Activated naive CD4-positive, alpha-beta T cell treated with anti-CD3 and anti-CD28 coated beads, Interleukin-2, amount 10 ng/mL, durations not matched to agents 7 days and 5 days (primary cell): Measurements from ENCODE around the gene ANKRD66.
"Not testable (repeated sequence)": the region's sequence is repeated elsewhere in the genome, so short reads cannot be mapped to it uniquely, and the experiment has no call there.

ENCODE experiments used
- CTCF ChIA-PET: fragments of 350-600 bp; sonication (Branson Sonifier 250); formaldehyde crosslinking; loops from one replicate; lab custom pipeline; 2021; ENCODE audit warnings: antibody characterized with exemption; lab: Charles Lee
- DNase-seq: peaks from one replicate; pipeline ENCODE4 v3.0.0-alpha.2; 2020
- H3K27ac Mint-ChIP-seq: one replicate; pipeline ENCODE4 v1.8.0; 2021; ENCODE audit warnings: mild to moderate bottlenecking, moderate library complexity, mixed read lengths
- H3K27me3 Mint-ChIP-seq: one replicate; pipeline ENCODE4 v1.8.0; 2021; ENCODE audit warnings: mild to moderate bottlenecking, mixed read lengths
- H3K36me3 Mint-ChIP-seq: one replicate; pipeline ENCODE4 v1.8.0; 2021; ENCODE audit warnings: mixed read lengths
- H3K4me1 Mint-ChIP-seq: one replicate; pipeline ENCODE4 v1.8.0; 2021; ENCODE audit warnings: mixed read lengths
- H3K4me3 Mint-ChIP-seq: one replicate; pipeline ENCODE4 v1.8.0; 2021; ENCODE audit warnings: mild to moderate bottlenecking, moderate library complexity, mixed read lengths
- H3K9me3 Mint-ChIP-seq: one replicate; pipeline ENCODE4 v1.8.0; 2021; ENCODE audit warnings: mixed read lengths

ANKRD66 gene

GRCh38 chr6:46741910-46742309 is 4.8 kb upstream of the ANKRD66 start:
- no peaks in the 10 kb centered on the region for H3K9me3 Mint-ChIP-seq
- CTCF ChIA-PET, result no interaction called here
- peaks cover 13% of the 10 kb centered on the region for H3K27me3 Mint-ChIP-seq
- H3K36me3 Mint-ChIP-seq, result no peaks in the 10 kb centered on the region
- no peak overlapping the region for H3K27ac Mint-ChIP-seq
- no peak for DNase-seq
- H3K4me3 Mint-ChIP-seq, result no peak overlapping the region
- H3K4me1 Mint-ChIP-seq, result no peaks in the 10 kb centered on the region

DNA sequence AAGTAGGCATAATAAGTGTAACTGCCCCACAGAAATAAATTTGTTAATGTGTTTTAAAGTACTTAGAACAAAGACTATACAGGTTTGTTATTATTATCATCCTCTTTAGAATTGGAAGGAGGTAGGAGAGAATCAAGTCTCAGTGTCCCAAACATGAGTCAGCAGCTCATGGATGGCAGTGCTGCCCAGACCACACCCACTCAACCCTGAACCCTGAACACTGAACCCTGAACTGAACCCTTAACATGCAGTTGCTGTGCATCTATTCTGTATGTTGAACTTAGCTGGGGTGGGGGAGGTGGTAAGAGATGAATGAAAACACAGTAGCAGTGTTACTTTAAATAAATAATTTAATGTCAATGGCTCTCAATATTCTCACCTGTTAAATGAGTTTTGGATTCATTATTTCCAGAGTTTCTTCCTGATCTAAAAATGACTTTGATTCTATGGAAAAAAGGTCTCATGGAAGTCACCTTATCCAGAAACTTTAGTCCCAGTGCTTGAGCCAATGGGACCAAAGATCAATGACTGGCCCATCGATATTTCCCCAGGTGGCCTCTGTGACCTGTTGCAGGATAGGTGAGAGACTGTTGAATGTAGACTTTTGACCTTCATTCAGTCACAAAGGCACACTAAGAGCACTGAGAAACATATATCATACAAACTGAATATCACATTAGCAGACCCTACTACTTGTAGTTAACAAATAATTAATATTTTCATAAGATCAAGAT is 3.1 kb upstream of the ANKRD66 start:
- CTCF ChIA-PET, result no interaction called here
- no peak for DNase-seq
- no peaks in the 10 kb centered on the region for H3K9me3 Mint-ChIP-seq
- no peak overlapping the region for H3K27ac Mint-ChIP-seq
- no peak overlapping the region for H3K4me3 Mint-ChIP-seq
- peaks cover 3% of the 10 kb centered on the region for H3K27me3 Mint-ChIP-seq
- H3K36me3 Mint-ChIP-seq, result no peaks in the 10 kb centered on the region
- no peaks in the 10 kb centered on the region for H3K4me1 Mint-ChIP-seq

GRCh38 chr6:46744159-46744725 is 2.5 kb upstream of the ANKRD66 start:
- DNase-seq, H3K9me3 Mint-ChIP-seq, H3K4me3 Mint-ChIP-seq, H3K4me1 Mint-ChIP-seq, CTCF ChIA-PET, H3K27ac Mint-ChIP-seq, H3K36me3 Mint-ChIP-seq, H3K27me3 Mint-ChIP-seq: not testable (repeated sequence)

- CTCF ChIA-PET, result no interaction called here
- Mint-ChIP-seq H3K4me1 (no peaks in the 10 kb centered on the region), H3K27ac (no peak overlapping the region), H3K9me3 (no peaks in the 10 kb centered on the region), H3K36me3 (no peaks in the 10 kb centered on the region), H3K27me3 (peaks cover 3% of the 10 kb centered on the region), H3K4me3 (no peak overlapping the region)
- no peak for DNase-seq
Observed at GRCh38 chr6:46745973-46746372, 760 bp upstream of the ANKRD66 start.

- H3K36me3 Mint-ChIP-seq, result no peaks in the 10 kb centered on the region
- H3K27me3 Mint-ChIP-seq, result peaks cover 3% of the 10 kb centered on the region
- CTCF ChIA-PET, result no interaction called here
- no peak overlapping the region for H3K27ac Mint-ChIP-seq
- no peaks in the 10 kb centered on the region for H3K9me3 Mint-ChIP-seq
- H3K4me1 Mint-ChIP-seq, result no peaks in the 10 kb centered on the region
- no peak overlapping the region for H3K4me3 Mint-ChIP-seq
- no peak for DNase-seq
Observed at GRCh38 chr6:46748940-46749503, 2.3 kb downstream of the ANKRD66 start.

GRCh38 chr6:46749731-46750130 is 3.0 kb downstream of the ANKRD66 start:
- Mint-ChIP-seq H3K4me1 (no peaks in the 10 kb centered on the region), H3K9me3 (no peaks in the 10 kb centered on the region), H3K36me3 (no peaks in the 10 kb centered on the region), H3K4me3 (no peak overlapping the region), H3K27ac (no peak overlapping the region), H3K27me3 (peaks cover 3% of the 10 kb centered on the region)
- CTCF ChIA-PET, result no interaction called here
- no peak for DNase-seq

- CTCF ChIA-PET, result no interaction called here
- Mint-ChIP-seq H3K9me3 (no peaks in the 10 kb centered on the region), H3K36me3 (no peaks in the 10 kb centered on the region), H3K4me1 (no peaks in the 10 kb centered on the region), H3K27ac (no peak overlapping the region), H3K4me3 (no peak overlapping the region), H3K27me3 (no peaks in the 10 kb centered on the region)
- DNase-seq, result no peak
Observed at GRCh38 chr6:46751658-46752057, 4.9 kb downstream of the ANKRD66 start.

DNA sequence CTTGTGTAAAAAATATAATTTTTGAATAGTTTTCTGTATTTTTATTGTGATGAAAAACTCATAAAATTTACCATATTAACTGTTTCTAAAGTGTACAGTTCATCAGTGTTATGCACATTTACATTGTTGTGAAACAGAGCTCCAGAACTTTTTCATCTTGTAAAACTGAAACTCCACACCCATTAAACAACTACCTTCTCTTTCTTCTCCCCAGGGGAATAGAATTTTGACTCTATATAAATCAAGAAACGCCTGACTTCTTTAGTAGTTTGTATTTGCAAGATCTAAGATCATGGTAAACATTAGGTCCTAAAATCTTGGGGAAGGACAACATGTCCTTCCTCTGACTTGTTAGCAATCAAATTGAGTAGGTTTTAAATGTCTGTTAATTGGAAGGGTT is 9.1 kb downstream of the ANKRD66 start:
- CTCF ChIA-PET, result no interaction called here
- DNase-seq, result no peak
- no peaks in the 10 kb centered on the region for H3K9me3 Mint-ChIP-seq
- H3K27me3 Mint-ChIP-seq, result no peaks in the 10 kb centered on the region
- no peak overlapping the region for H3K27ac Mint-ChIP-seq
- H3K4me3 Mint-ChIP-seq, result no peak overlapping the region
- no peaks in the 10 kb centered on the region for H3K36me3 Mint-ChIP-seq
- no peaks in the 10 kb centered on the region for H3K4me1 Mint-ChIP-seq

DNA sequence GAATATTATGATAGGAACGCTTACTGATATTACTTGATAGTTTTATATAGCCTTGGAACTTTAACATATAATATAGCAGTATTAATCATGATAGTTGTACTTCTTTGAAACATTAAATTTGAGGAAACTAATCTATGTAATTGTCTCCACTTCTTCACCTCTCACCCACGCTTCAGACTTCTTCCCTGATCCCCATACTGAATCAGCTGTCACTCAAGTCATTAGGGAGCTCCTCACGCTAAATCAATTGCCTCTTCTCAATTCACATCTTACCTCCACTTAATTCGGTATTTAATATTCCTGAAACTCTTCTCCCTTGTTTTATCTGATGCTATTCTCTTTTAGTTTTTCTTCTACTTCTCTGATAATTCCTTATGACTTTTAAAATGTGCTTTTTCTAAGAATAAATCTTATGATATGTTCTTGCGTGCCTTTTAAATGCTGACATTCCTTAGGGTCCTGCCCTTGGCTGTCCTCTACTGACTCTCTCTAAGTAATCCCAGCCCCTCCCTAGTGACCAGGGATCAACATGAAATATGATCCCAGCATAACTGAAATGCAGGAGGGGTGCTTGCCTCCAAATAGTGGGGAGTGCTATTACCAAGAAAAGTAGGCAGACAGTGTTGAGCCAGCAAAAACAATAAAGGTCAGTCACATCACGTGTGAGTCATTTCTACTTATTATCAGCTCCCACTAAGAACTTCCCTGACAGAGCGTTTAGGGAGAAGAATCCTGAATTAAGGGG is 9.9 kb downstream of the ANKRD66 start:
- Mint-ChIP-seq H3K4me3 (no peak overlapping the region), H3K4me1 (no peaks in the 10 kb centered on the region), H3K27me3 (no peaks in the 10 kb centered on the region), H3K36me3 (no peaks in the 10 kb centered on the region), H3K27ac (no peak overlapping the region), H3K9me3 (no peaks in the 10 kb centered on the region)
- CTCF ChIA-PET, result no interaction called here
- no peak for DNase-seq

DNA sequence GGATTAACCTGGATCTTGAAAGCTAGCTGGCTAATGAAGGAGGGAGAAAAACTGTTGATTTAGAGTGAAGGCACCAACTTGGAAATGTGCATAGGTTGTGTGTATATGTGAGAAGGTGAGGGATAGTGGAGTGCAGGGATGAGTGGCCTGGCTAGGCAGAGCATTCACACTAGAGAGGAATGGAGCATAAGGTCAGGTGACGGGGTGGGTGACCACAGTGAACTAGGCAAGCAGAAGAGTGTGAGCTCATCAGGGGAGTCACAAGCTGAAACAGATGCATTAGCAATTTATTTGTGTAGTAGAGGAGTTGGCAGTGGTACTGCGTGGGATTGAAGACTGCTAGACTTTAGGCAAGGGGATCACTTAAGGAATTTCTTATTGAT is 10.5 kb downstream of the ANKRD66 start:
- DNase-seq, result no peak
- Mint-ChIP-seq H3K27me3 (no peaks in the 10 kb centered on the region), H3K27ac (no peak overlapping the region), H3K4me1 (no peaks in the 10 kb centered on the region), H3K4me3 (no peak overlapping the region), H3K9me3 (no peaks in the 10 kb centered on the region), H3K36me3 (no peaks in the 10 kb centered on the region)
- CTCF ChIA-PET, result no interaction called here

DNA sequence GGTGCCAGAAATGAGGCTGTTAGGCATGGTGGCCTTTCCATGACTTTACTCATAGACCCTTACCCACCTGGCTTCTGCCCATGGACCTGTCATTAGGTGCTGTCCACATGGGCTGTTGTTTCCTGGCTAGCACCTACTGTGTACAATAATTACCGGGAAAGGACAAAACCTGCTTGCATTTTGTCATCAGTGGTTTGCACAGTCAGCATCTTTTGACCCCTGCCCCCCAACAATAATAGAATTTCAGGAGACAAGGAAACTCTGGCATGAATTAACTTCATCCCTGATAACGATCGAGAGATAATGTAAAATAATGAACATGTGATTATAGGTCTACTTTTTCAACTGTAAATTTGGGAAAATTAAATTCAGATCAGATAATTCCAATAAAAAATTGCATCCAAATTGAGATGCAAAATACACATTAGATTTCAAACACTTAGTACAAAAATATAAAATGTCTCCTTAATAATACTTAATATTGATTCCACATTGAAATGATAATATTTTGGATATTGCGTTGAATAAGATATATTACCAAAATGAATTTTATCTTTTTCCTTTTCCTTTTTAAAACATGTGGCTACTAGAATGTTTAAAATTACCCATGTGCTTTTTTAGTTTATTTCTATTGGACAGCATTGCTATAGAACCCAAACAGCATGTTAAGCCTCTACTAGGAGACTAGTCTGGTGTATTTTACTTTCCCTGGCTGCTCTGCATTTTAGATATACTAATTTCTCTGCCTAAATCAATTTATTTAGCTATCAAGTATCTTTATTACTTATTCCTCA is 12.4 kb downstream of the ANKRD66 start:
- H3K4me1 Mint-ChIP-seq, result no peaks in the 10 kb centered on the region
- CTCF ChIA-PET, result no interaction called here
- no peak for DNase-seq
- H3K27me3 Mint-ChIP-seq, result no peaks in the 10 kb centered on the region
- H3K27ac Mint-ChIP-seq, result no peak overlapping the region
- no peaks in the 10 kb centered on the region for H3K36me3 Mint-ChIP-seq
- H3K9me3 Mint-ChIP-seq, result no peaks in the 10 kb centered on the region
- no peak overlapping the region for H3K4me3 Mint-ChIP-seq

DNA sequence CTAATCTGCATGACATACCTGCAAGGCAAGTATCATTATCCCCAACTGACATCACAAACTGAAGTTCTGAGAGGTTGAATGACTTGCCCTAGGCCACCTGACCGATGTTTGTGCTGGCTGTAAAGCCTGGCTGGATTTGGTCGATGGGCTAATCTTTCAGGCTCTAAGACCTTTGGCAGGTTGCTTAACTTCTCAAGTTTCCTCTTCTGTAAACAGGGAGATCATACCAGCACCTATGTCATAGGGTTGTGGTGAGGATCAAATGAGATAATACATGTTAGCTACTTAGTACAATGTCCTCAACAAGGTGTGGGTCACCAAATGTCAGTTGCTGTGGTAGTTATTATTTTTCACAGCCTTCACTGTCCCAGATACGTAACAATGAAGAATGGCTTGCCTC is 14.2 kb downstream of the ANKRD66 start:
- no peak for DNase-seq
- H3K4me3 Mint-ChIP-seq, result no peak overlapping the region
- H3K4me1 Mint-ChIP-seq, result no peaks in the 10 kb centered on the region
- H3K36me3 Mint-ChIP-seq, result no peaks in the 10 kb centered on the region
- H3K27ac Mint-ChIP-seq, result no peak overlapping the region
- H3K9me3 Mint-ChIP-seq, result no peaks in the 10 kb centered on the region
- CTCF ChIA-PET, result no interaction called here
- peaks cover 3% of the 10 kb centered on the region for H3K27me3 Mint-ChIP-seq

GRCh38 chr6:46763466-46763865 is 16.7 kb downstream of the ANKRD66 start:
- Mint-ChIP-seq H3K9me3 (no peaks in the 10 kb centered on the region), H3K36me3 (no peaks in the 10 kb centered on the region), H3K27me3 (peaks cover 3% of the 10 kb centered on the region), H3K4me1 (no peaks in the 10 kb centered on the region), H3K4me3 (no peak overlapping the region), H3K27ac (no peak overlapping the region)
- CTCF ChIA-PET, result no interaction called here
- DNase-seq, result no peak

DNA sequence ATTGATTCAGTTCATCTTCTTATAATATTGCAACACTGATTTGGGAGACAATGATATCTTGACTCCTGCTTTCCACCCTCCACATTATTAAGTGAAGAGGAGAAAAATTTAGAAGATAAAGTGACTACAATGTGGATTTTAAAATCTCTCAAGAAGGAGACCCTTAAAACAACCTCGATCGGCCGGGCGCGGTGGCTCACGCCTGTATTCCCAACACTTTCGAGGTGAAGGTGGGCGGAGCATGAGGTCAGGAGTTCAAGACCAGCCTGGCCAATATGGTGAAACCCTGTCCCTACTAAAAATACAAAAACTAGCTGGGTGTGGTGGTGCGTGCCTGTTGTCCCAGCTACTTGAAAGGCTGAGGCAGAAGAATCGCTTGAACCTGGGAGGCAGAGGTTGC is 17.5 kb downstream of the ANKRD66 start:
- DNase-seq, H3K4me1 Mint-ChIP-seq, CTCF ChIA-PET, H3K36me3 Mint-ChIP-seq, H3K27ac Mint-ChIP-seq, H3K9me3 Mint-ChIP-seq, H3K4me3 Mint-ChIP-seq, H3K27me3 Mint-ChIP-seq: not testable (repeated sequence)
